GM19193 (cell line): Measurements from ENCODE around the gene PDSS1.

Experiments
- POLR2A ChIP-seq: IDR thresholded peaks from 4 replicates; pipeline ENCODE4 v1.6.1; 2011; ENCODE audit not compliant: insufficient read depth, insufficient read length; ENCODE audit errors: extremely low read depth

The PDSS1 gene

DNA sequence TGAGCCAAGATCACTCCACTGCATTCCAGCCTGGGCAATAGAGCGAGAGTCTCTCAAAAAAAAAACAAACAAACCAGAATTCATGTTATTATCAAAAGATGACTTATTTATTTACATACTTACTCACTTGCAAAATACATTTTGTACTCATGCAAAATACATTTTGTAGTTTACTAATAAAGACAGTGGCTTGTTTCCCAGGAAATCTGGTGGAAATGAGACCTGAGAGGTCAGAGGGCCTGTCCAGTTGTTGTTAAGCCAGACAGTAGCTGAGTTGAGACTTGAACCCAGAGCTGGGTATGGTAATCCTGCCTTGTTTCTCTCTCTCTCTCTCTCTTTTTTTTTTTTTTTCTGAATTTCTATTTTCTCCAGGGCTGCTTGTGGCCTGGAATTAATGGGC lies 29.5 kb downstream of the PDSS1 start:
- TF ChIP-seq POLR2A = no peak

DNA sequence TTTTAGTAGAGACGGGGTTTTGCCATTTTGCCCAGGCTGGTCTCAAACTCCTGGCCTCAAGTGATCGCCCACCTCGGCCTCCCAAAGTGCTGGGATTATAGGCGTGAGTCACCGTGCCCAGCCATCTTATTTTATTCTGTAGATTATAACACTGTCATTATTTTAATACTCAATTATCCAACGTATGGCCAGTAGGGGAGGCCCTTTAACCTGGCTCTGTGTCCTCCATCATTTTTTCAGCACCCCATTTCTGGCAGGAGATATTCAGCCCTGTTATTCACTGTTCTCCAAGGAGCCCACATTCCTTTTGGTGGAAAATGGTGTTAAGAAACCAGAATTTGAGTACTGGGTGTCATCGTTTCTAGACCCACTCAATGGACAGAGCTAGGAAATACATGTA lies 31.5 kb downstream of the PDSS1 start:
- TF ChIP-seq POLR2A = no peak

DNA sequence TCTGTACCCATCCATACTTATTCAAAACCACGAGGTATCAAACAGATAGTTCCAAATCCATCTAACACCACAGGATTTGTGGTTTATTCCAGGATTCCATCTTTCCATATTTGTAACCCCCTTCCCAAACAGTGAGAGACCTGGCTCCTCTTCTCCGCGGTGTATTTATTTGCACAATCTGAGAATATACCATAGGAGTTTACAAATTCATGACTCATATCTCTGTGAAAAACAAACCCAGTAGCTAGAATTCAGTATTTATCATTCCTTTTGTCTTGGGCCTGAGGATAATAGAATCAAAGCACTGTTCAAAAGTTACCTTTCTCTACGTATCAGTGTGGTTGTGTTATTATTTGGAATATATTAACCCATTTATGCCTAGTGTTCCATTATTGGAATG lies 31.9 kb downstream of the PDSS1 start:
- no peak for TF ChIP-seq POLR2A

DNA sequence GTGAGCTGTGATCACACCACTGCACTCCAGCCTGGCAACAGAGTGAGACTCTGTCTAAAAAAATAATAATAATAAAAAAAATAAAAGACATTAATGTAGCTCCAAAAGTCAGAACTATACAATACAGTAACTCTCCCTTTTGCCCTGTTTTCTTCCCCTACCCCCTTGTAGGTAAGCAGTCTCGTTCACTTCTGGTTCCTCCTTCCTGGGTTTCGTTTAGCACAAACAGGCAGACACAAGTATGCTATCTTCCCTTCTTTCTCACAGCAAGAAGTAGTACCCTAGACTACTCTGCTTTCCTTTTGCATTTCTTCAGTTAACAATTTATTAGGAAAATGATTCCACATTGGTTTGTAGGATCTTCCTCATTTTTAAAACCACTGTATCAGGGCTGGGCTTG lies 33.1 kb downstream of the PDSS1 start:
- TF ChIP-seq POLR2A = no peak

DNA sequence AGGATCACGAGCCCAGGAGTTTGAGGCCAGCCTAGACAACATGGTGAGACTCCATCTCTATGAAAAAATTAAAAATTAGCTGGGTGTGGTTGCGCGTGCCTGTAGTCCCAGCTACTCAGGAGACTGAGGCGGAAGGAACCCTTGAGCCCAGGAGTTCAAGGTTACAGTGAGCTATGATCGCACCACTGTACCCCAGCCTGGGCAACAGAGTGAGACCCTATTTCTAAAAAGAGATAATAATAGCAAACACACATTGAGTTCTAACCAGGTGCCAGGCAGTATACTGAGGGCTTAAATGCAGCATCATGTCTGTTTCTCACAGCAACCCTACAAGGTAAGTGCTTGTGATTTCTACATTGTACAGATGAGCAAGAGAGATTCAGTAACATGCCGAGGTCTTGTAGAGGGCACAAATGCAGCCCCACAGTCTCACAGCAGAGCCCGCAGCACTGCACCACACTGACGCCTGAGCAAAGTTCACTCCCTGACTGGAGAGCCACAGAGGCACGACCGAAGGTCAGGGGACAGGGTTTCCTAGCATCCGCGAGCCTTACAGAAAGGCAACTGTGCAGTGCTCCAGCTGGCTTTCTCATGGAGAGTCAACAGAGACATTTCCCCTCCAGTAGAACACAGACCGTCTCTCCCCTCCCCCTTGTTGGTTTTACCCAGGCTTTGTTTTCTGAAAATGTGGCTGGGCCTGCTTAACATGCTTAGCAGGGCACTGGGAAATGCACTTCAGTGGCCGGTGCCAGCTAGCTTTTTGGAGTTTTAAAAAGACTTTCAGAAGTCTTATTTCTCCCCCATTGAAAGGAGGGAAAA lies 36.5 kb downstream of the PDSS1 start:
- no peak for TF ChIP-seq POLR2A

DNA sequence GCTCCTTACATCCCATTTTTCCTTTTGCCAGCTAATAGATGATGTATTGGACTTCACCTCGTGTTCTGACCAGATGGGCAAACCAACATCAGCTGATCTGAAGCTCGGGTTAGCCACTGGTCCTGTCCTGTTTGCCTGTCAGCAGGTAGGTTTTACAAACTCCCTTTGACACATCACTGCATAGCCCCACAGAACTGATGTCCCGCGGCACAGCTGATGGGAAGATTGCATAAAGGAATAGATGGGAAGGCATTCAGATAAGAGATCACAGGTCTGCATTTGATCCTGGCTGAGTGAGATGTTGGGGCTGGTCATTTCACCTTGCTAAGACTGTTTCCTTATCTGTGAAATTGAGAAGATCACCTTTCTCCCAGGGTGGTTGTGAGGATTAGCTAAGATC lies 37.9 kb downstream of the PDSS1 start:
- TF ChIP-seq POLR2A = no peak

DNA sequence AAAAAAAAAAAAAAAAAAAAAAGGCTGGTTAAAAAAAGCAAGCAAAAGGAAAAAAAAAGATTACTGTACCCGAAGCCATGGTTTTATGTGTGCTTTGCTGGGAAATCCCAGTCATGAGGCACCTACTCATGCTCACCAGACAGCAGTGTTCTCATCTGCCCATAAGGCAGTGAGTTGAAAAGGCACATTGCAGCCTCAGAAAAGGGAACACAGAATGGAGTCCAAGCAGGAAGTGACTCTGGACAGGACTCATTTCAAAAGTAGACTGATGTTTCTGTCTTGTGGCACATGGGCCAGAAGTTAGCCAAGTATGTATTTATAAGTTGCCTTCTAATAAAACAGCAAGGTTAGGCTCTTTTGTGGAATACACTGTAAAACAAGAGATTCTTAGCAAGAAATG lies 40.2 kb downstream of the PDSS1 start:
- no peak for TF ChIP-seq POLR2A

DNA sequence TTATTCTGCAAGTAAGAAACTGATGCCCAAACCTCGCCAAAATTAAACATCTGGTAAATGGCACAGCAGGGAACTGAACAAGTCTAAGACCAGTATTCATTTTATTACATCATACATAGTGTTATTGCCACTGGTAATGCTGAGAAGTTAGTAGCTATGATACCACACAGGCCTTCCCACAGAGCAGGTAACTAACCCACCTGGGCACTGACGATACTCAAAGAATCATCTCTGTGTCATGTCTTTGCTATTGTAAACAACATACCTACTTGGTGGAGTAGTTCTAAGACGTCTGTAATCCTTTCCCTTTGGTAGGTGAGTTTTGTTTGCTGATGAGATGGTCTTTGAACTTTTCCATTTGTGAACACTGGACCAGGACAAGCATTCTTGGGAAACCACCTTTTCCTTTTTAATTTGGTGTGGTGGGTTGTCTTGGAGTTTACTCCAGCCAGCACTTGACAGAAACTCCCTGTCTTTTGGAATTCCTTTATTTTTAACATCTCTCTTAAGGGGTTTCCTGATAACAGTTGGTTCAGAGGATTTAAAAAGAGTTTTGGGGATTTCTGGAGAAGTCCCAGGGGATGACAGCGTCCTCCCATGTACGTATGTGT lies 40.9 kb downstream of the PDSS1 start:
- TF ChIP-seq POLR2A = no peak

DNA sequence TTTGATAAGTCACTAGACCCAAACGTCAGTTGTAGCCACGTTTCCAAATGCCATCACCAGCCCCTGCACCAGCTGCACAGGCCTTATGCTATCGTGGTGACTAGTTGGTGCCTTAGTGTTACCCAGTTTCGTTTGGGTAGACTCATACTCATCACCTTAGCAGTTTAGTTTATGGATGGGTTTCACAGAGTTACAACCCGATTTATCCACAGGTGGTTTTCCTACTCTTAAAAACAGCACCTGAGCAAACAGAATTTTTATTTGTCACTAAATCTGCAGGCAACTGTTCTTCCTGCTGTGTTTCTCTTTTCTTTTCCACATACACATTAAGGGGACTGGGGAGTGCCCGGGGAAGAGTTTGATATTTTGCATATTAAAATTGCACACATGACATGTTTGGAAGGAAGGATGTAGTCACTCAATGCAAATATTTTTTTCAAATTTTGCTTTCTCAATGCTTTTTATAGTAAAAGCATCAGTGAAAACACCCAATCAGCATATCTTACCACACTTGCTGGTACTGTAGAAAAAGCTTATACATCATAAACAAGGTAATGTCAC lies 41.6 kb downstream of the PDSS1 start:
- no peak for TF ChIP-seq POLR2A

DNA sequence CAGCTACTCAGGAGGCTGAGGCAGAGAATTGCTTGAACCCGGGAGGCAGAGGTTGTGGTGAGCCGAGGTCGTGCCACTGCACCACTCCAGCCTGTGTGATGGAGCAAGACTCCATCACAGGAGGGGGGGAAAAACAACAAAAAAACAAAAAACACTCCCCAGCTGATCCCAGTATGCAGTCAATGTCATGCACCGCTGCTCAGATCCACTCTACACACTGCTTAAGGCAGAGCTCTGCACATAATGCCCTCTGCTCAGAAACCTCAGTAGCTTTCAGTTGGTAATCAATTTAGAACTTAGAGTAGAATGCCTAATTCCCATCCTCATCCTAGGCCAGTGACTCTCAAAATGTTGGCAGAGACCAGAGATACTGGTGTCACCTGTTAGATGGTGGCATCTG lies 43.9 kb downstream of the PDSS1 start:
- TF ChIP-seq POLR2A = no peak

DNA sequence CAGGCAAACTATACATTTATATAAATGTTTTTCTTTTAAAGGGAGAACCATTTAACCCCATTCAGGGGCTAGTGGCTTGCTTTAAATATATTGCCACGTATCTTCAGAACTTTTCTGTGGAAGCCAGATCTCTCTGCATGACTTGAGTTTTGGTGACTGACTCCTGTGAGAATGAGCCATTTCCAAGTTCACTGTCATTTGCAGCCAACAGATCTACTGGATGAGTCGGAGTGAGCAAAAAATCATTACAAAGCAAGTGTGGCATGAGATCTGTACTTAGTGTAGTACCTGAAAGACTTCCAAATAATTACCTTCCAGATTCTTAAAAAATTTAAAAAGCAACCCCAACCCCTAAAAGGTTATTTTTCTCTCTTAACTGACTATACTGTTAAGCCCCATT lies 45.6 kb downstream of the PDSS1 start:
- TF ChIP-seq POLR2A = no peak

DNA sequence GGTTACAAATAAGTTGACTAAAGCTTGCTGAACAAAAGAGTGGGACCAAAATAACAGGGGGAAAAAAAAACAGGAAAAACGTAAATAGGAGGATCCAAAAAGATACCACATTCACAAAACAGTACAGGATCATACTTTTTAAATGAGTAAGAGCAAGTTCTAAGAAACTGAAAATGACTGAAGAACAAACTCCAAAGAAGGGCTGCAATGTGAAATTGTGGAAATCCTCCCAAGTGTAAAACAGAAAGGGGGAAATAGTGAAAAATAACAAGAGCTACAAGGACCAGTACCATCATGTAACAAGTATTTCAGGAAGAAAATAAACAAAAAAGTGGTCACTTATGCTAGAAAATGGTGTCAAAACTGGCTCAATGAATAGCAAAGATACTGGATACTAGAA lies 46.3 kb downstream of the PDSS1 start:
- no peak for TF ChIP-seq POLR2A

DNA sequence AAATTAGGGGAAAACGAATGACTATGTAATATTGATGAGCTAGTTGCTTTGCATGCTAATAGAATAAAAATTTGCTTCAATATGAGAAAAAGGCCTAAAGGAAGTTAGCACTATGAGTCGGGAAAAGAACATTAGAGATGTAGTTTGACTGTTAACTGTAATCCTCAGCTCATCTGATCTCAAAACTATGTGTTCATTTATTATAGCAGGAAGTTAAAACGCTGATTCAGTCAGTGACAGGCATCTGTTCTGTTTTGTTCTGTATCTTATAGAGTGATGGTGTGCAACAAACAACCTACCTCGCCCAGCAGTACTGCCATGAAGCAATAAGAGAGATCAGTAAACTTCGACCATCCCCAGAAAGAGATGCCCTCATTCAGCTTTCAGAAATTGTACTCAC lies 48.6 kb downstream of the PDSS1 start:
- no peak for TF ChIP-seq POLR2A

DNA sequence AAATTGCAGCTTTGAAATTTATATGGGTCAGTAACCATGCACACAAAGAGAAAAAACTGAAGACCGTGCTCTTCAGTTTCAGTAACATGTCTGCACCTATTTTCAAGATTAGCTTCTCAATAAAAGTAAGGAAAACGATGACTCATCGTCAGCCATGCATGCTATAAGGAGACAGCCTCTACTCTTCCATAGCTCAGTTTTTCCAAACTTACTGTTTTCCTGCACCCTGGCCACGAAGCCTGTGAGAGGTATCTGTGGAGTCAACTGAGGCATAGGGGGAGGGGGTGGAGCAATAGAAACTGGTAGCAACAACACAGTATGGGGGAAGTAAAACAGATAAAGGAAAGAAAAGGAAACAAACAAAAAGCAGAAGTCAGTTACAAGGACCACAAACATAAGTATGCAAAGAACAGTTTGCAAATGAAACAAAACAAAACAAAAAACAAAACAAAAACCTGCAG lies 58.0 kb downstream of the PDSS1 start:
- no peak for TF ChIP-seq POLR2A

DNA sequence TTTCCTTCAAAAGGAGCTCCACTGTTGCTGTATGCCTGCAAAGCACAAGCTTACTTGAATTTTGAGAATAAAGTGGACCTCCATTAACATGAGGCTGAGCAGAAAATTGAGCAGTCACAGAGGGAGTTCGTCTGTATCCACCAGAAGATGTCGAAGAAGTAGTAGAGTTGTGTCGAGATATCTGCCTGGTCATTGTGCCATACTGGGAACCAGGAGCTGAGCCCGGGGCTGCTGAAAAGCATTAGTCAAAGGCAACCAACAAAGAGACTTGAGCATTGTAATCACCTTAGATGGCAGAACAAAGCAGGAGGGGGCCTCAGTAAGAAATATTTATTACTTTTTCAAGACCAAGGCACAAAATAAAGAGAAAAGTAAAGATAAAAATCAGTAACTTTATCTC lies 61.5 kb downstream of the PDSS1 start:
- TF ChIP-seq POLR2A = no peak

DNA sequence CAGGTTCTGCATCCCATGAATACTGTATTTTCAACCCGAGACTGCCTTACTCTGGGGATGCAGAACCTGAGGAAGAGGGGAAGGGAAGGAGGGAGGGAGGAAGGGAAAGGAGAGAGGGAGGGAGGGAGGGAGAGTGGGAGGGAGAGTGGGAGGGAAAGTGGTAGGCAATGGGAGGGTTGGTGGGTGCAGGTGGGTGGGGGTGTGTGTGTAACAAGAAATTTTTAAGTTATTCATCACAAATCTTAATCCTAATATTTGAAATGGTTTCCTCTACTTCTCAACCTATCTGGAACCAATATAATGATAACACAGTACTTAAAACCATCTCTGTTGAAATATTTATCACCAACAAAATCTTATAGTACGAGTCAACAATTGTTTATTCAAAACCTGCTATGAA lies 68.0 kb downstream of the PDSS1 start:
- TF ChIP-seq POLR2A = no peak
